AG04449 (cell line): ENCODE measurements around the gene MED13L.

Experiments
- CTCF ChIA-PET: fragments of 350-600 bp; formaldehyde crosslinking; extraction: SDS; loops from one replicate; lab custom pipeline; 2021; ENCODE audit warnings: antibody characterized with exemption; lab: Yijun Ruan, JAX
- POLR2A ChIA-PET: fragments of 400-600, 350-600 bp; formaldehyde crosslinking; extraction: SDS; loops from one replicate; lab custom pipeline; 2020; ENCODE audit warnings: antibody characterized with exemption, inconsistent platforms; lab: Yijun Ruan, JAX
- DNase-seq: peaks from one replicate; pipeline ENCODE4 v3.0.0-alpha.2; 2010; ENCODE audit warnings: low read depth, low spot score
- H3K4me3 ChIP-seq: 2 replicates; pipeline ENCODE4 v1.5.1; 2011; ENCODE audit warnings: low read depth, mild to moderate bottlenecking, control low read depth, low read length
- CTCF ChIP-seq: IDR thresholded peaks from one replicate; pipeline ENCODE4 v1.5.1; 2011; ENCODE audit warnings: mild to moderate bottlenecking, moderate library complexity, low read length, control low read depth, inconsistent platforms; ENCODE audit not compliant: insufficient read depth; ENCODE audit errors: missing control alignments

The MED13L gene

GRCh38 chr12:116261525-116262100 lies 15.9 kb downstream of the MED13L start:
- DNase-seq, result no peak
- CTCF ChIA-PET, result interaction anchor here (1.9 kb wide), 1 partner anchor 263 kb away, joined by 4 read pairs; no protein-coding TSS in a partner anchor
- no peak for TF ChIP-seq CTCF
- POLR2A ChIA-PET, result no interaction called here
- no peak overlapping the region for H3K4me3 ChIP-seq

- no peak for TF ChIP-seq CTCF
- POLR2A ChIA-PET, result no interaction called here
- no peak for DNase-seq
- H3K4me3 ChIP-seq, result no peak overlapping the region
- CTCF ChIA-PET, result interaction anchor here (1.1 kb wide), 1 partner anchor 24 kb away, joined by 3 read pairs; no protein-coding TSS in a partner anchor
These were observed 17.5 kb downstream of the MED13L start for GRCh38 chr12:116259800-116260577.

GRCh38 chr12:116257826-116258225 lies 19.7 kb downstream of the MED13L start:
- CTCF ChIA-PET, result interaction anchor here (0.6 to 2.2 kb wide), 4 partner anchors 9 to 1632 kb away, joined by 3 to 6 read pairs (median 4); no protein-coding TSS in a partner anchor
- no peak for TF ChIP-seq CTCF
- POLR2A ChIA-PET, result no interaction called here
- DNase-seq, result no peak
- no peak overlapping the region for H3K4me3 ChIP-seq

- no peak for TF ChIP-seq CTCF
- ChIA-PET POLR2A (no interaction called here), CTCF (interaction anchor here (1.0 to 2.2 kb wide), 3 partner anchors 10 to 343 kb away, joined by 3 to 6 read pairs (median 5); no protein-coding TSS in a partner anchor)
- DNase-seq, result no peak
- no peak overlapping the region for H3K4me3 ChIP-seq
These were observed 20.3 kb downstream of the MED13L start for GRCh38 chr12:116257215-116257614.

- TF ChIP-seq CTCF, result no peak
- ChIA-PET CTCF (no interaction called here), POLR2A (no interaction called here)
- DNase-seq, result no peak
- H3K4me3 ChIP-seq, result no peak overlapping the region
These were observed 27.6 kb downstream of the MED13L start for GRCh38 chr12:116249938-116250337.

- no peak for DNase-seq
- H3K4me3 ChIP-seq, result no peak overlapping the region
- ChIA-PET CTCF (interaction anchor here (0.8 to 2.1 kb wide), 5 partner anchors 10 to 455 kb away, joined by 3 to 12 read pairs (median 3); no protein-coding TSS in a partner anchor), POLR2A (interaction anchor here (1.2 kb wide), 1 partner anchor 27 kb away, joined by 3 read pairs; no protein-coding TSS in a partner anchor)
- TF ChIP-seq CTCF, result no peak
These were observed 28.6 kb downstream of the MED13L start for GRCh38 chr12:116248930-116249329.
